HepG2 (cell line): Measurements from ENCODE around the gene ITPR1. TPM values are rescaled to one million over a fixed set of nuclear protein-coding genes. Genes with fewer than 3 reads are reported as not detected.

Experiments
- ATAC-seq: fragments of 200-7000 bp; cut with Tn5 transposase; 3 replicates; pipeline ENCODE4 v1.9.1; 2020; ENCODE audit warnings: mild to moderate bottlenecking, moderate library complexity
- BruUV-seq: library from RNA; stranded (reverse); fragments of 400-500 nt; replicated peaks from 2 replicates; lab custom pipeline; 2021; lab: Mats Ljungman, UMichigan
- CTCF ChIA-PET: fragments of 300-600 bp; formaldehyde crosslinking; extraction: SDS; loops from one replicate; lab custom pipeline; 2021; ENCODE audit warnings: low total read pairs, inconsistent platforms, low intra/inter-chr PET ratio; lab: Yijun Ruan, JAX
- POLR2A ChIA-PET: fragments of 350-600 bp; sonication (Branson Sonifier 250); formaldehyde crosslinking; loops from one replicate; lab custom pipeline; 2020; ENCODE audit warnings: antibody characterized with exemption, inconsistent platforms; lab: Yijun Ruan, JAX
- DNase-seq: peaks from one replicate; pipeline ENCODE4 v3.0.0-alpha.2; 2015; ENCODE audit warnings: low spot score
- FAIRE-seq: peaks from 3 replicates; lab custom pipeline; 2011; peaks lifted over from hg19 to GRCh38; lab: Jason Lieb, UNC
- H2AFZ ChIP-seq: one replicate; pipeline ENCODE4 v1.6.1; 2011; ENCODE audit warnings: low read length, inconsistent platforms
- H3K27ac ChIP-seq: fragments of 300-600 bp; 3 replicates; pipeline ENCODE4 v1.8.0; 2011; ENCODE audit warnings: mixed run types, mild to moderate bottlenecking, mixed read lengths, low read length, inconsistent platforms; ENCODE audit not compliant: insufficient read depth; ENCODE audit errors: extremely low read length
- H3K27me3 ChIP-seq, 2 experiments: fragments of 200-600 bp in 1 of 2; 2 replicates in 1 of 2; 3 replicates in 1 of 2; pipeline versions ENCODE4 v1.6.0 to v1.8.0; 2011; ENCODE audit warnings: low read length in 2 of 2, mild to moderate bottlenecking in 2 of 2, moderate library complexity in 2 of 2, inconsistent platforms in 1 of 2; ENCODE audit not compliant: insufficient read depth in 2 of 2, control insufficient read depth in 1 of 2
- H3K36me3 ChIP-seq, 2 experiments: fragments of 200-600 bp in 1 of 2; replicated peaks in 1 of 2; 2 replicates in 1 of 2; 3 replicates in 1 of 2; pipeline versions ENCODE4 v1.5.1 to v1.8.0; 2011; ENCODE audit warnings: low read length in 2 of 2, inconsistent platforms in 1 of 2; ENCODE audit not compliant: insufficient read depth in 2 of 2, control insufficient read depth in 1 of 2
- H3K4me1 ChIP-seq: 2 replicates; pipeline ENCODE4 v1.5.1; 2012; ENCODE audit warnings: low read length, inconsistent platforms; ENCODE audit not compliant: insufficient read depth
- H3K4me2 ChIP-seq: 2 replicates; pipeline ENCODE4 v1.6.0; 2011; ENCODE audit warnings: low read depth, low read length, inconsistent platforms
- H3K4me3 ChIP-seq, 3 experiments: fragments of 200-600 bp in 1 of 3; sonication (generic), shearing (Covaris generic) in 1 of 3; replicated peaks in 1 of 3; 2 replicates each; pipeline ENCODE4 v1.5.1; 2011 to 2016; ENCODE audit warnings: low read length in 3 of 3, inconsistent platforms in 2 of 3, low read depth in 2 of 3, mild to moderate bottlenecking in 2 of 3, control low read depth in 1 of 3, mixed read lengths in 1 of 3; ENCODE audit not compliant: insufficient read depth in 1 of 3
- H3K79me2 ChIP-seq: one replicate; pipeline ENCODE4 v1.6.1; 2011; ENCODE audit warnings: low read length, inconsistent platforms; ENCODE audit not compliant: insufficient read depth
- H3K9ac ChIP-seq: 2 replicates; pipeline ENCODE4 v1.6.0; 2011; ENCODE audit warnings: mild to moderate bottlenecking, low read depth, low read length, inconsistent platforms; ENCODE audit not compliant: insufficient read depth
- H3K9me3 ChIP-seq: 2 replicates; pipeline ENCODE4 v1.5.1; 2012; ENCODE audit warnings: mild to moderate bottlenecking, low read length
- H4K20me1 ChIP-seq: 2 replicates; pipeline ENCODE4 v1.6.0; 2011; ENCODE audit warnings: inconsistent platforms, mild to moderate bottlenecking, low read length, moderate library complexity; ENCODE audit not compliant: insufficient read depth
- ATM ChIP-seq: fragments of 450-650 bp; IDR thresholded peaks from 2 replicates; pipeline ENCODE4 v1.7.1; 2017; ENCODE audit warnings: mild to moderate bottlenecking, borderline replicate concordance
- FOXJ3 ChIP-seq: sonication (generic); formaldehyde crosslinking; IDR thresholded peaks from 2 replicates; pipeline ENCODE4 v1.4.0; 2020; ENCODE audit warnings: missing genetic modification reagents, mild to moderate bottlenecking, borderline replicate concordance
- HNF1A ChIP-seq, 2 experiments: sonication (generic) in 1 of 2; formaldehyde crosslinking in 1 of 2; IDR thresholded peaks; 2 replicates each; pipeline versions ENCODE4 v1.4.0 to v1.6.1; 2016 to 2020; ENCODE audit warnings: borderline replicate concordance in 1 of 2, low read depth in 1 of 2, mild to moderate bottlenecking in 1 of 2, missing genetic modification reagents in 1 of 2
- IKZF4 ChIP-seq: sonication (generic); formaldehyde crosslinking; IDR thresholded peaks from 2 replicates; pipeline ENCODE4 v1.5.1; 2020; ENCODE audit warnings: borderline replicate concordance, mild to moderate bottlenecking, low read depth, missing genetic modification reagents; ENCODE audit errors: not compliant biosample characterization
- KDM6A ChIP-seq: IDR thresholded peaks from 2 replicates; pipeline ENCODE4 v1.6.1; 2016; ENCODE audit warnings: low read depth
- KLF13 ChIP-seq: sonication (generic); formaldehyde crosslinking; IDR thresholded peaks from 2 replicates; pipeline ENCODE4 v1.4.0; 2020; ENCODE audit warnings: mild to moderate bottlenecking, missing genetic modification reagents
- MYPOP ChIP-seq: sonication (generic); formaldehyde crosslinking; IDR thresholded peaks from 2 replicates; pipeline ENCODE4 v1.8.1; 2023; ENCODE audit warnings: mild to moderate bottlenecking, moderate library complexity, missing genetic modification reagents
- ZNF124 ChIP-seq: sonication (generic); formaldehyde crosslinking; IDR thresholded peaks from 2 replicates; pipeline ENCODE4 v1.4.0; 2020; ENCODE audit warnings: missing genetic modification reagents
- ZNF772 ChIP-seq: sonication (generic); formaldehyde crosslinking; IDR thresholded peaks from 2 replicates; pipeline ENCODE4 v1.5.0; 2020; ENCODE audit warnings: mild to moderate bottlenecking, missing genetic modification reagents
- ZSCAN31 ChIP-seq: sonication (generic); formaldehyde crosslinking; IDR thresholded peaks from 2 replicates; pipeline ENCODE4 v1.5.0; 2020; ENCODE audit warnings: low read depth, mild to moderate bottlenecking, missing genetic modification reagents
- WGBS: methylation state at CpG from one replicate; pipeline ENCODE4 v1.1.6; 2017; ENCODE audit warnings: low lambda C conversion rate; 5-methylcytosine and 5-hydroxymethylcytosine counted together
- in situ Hi-C: cut with HindIII; loops from 2 replicates; pipeline ENCODE4 v1.10.0; 2017; ENCODE audit warnings: low pct_unique_long_range_greater_than_20kb; ENCODE audit not compliant: extremely low pct_ligation_motif_present
- intact Hi-C: fragments of 100-400 bp; cut with micrococcal nuclease; formaldehyde crosslinking; loops from one replicate; pipeline ENCODE4 v1.10.0; 2022; ENCODE audit not compliant: unreplicated experiment
- polyA plus RNA-seq, 8 experiments: library from polyadenylated mRNA; depleted of rRNA in 3 of 8; stranded (reverse) in 7 of 8; unstranded in 1 of 8; fragments of >200 nt; fragmentation: Illumina TruSeq in 4 of 8; extraction: Trizol in 4 of 8; gene quantifications; 2 replicates each; pipeline versions ENCODE4 v1.2.1 to v1.2.3, GENCODE V29; 2011 to 2016; ENCODE audit warnings: low read depth in 4 of 8, missing spikeins in 1 of 8, mixed read lengths in 1 of 8; ENCODE audit not compliant: insufficient read depth in 1 of 8
- total RNA-seq, 5 experiments: library from RNA; depleted of rRNA; stranded (reverse); fragments of >200 nt; fragmentation: Illumina TruSeq; extraction: Trizol; gene quantifications; 2 replicates each; pipeline ENCODE4 v1.2.3, GENCODE V29; 2016; ENCODE audit warnings: low read depth in 1 of 5
- TF ChIP-seq, protein P1 (sequence below), 2 experiments: fragments of 450-650 bp in 1 of 2; sonication (generic) in 1 of 2; formaldehyde crosslinking; IDR thresholded peaks; 2 replicates each; pipeline versions ENCODE4 v1.5.0 to v1.8.0; 2020 to 2022; ENCODE audit warnings: mild to moderate bottlenecking in 1 of 2, missing genetic modification reagents in 1 of 2

ITPR1 gene
- total and polyA plus RNA-seq, 2 of the 13 experiments (the other 11 are each of a cell fraction or from before 2014, with no cell fraction given) = 10.0 to 11.4 TPM

GRCh38 chr3:4749567-4750002 lies 256.4 kb downstream of the ITPR1 start:
- DNase-seq = no peak
- intact Hi-C loops = loop anchor here (10.0 kb wide), 1 partner anchor 1575 kb away; the partner anchor contains the start of gene CRBN
- no peaks in the 10 kb centered on the region; a peak in 1 of 5 replicates for H3K36me3 ChIP-seq
- no peak overlapping the region for H3K9ac ChIP-seq
- no peak overlapping the region for H2AFZ ChIP-seq
- no peak for FAIRE-seq
- no peaks in the 10 kb centered on the region for H3K79me2 ChIP-seq
- ChIA-PET CTCF (no interaction called here), POLR2A (interaction anchor here (1.2 kb wide), 1 partner anchor 15 kb away, joined by 4 read pairs; no protein-coding TSS in a partner anchor)
- H3K4me3 ChIP-seq = no peak overlapping the region
- in situ Hi-C loops = no loop called here
- over 99% methylated on average over 5 of the region's 5 CpGs for WGBS
- ATAC-seq = no peak
- H3K9me3 ChIP-seq = no peaks in the 10 kb centered on the region
- peaks cover 92% of the 10 kb centered on the region for H3K4me1 ChIP-seq
- peak overlapping the region; percentile 88 for H3K27ac ChIP-seq
- no peak overlapping the region for H3K4me2 ChIP-seq
- no TSS peak for BruUV-seq
- H3K27me3 ChIP-seq = no peaks in the 10 kb centered on the region
- H4K20me1 ChIP-seq = no peaks in the 10 kb centered on the region
- TF ChIP-seq MYPOP (CRISPR knock-in tag) (no peak), ZSCAN31 (no peak), HNF1A (IDR thresholded peaks at IDR 0.05; ENCODE audit: low read depth) (no peak), HNF1A (CRISPR knock-in tag; IDR thresholded peaks at IDR 0.05; ENCODE audit: borderline replicate concordance) (no peak), ZNF124 (CRISPR knock-in tag) (no peak), KLF13 (no peak), ATM (no peak), IKZF4 (CRISPR knock-in tag) (no peak), FOXJ3 (CRISPR knock-in tag) (no peak), KDM6A (CRISPR knock-in tag) (no peak), ZNF772 (CRISPR knock-in tag) (no peak)
- TF ChIP-seq, protein P1, sequence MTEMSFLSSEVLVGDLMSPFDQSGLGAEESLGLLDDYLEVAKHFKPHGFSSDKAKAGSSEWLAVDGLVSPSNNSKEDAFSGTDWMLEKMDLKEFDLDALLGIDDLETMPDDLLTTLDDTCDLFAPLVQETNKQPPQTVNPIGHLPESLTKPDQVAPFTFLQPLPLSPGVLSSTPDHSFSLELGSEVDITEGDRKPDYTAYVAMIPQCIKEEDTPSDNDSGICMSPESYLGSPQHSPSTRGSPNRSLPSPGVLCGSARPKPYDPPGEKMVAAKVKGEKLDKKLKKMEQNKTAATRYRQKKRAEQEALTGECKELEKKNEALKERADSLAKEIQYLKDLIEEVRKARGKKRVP (CRISPR knock-in tag; IDR thresholded peaks at IDR 0.05) = no peak
